ENCODE data around the gene ABT1.

ABT1 gene

GRCh38 chr6:26604026-26604425 is 7.3 kb downstream of the ABT1 start:
- Histone ChIP-seq H3K36me3 (ENCODE audit: insufficient read depth, low read length) (no peaks in the 10 kb centered on the region), H3K9ac (ENCODE audit: low read depth, low read length) (no peak overlapping the region), H3K9me3 (ENCODE audit: control insufficient read depth, insufficient read depth, low read length) (no peaks in the 10 kb centered on the region), H3K4me1 (ENCODE audit: insufficient read depth, low read length) (no peaks in the 10 kb centered on the region)

- no peaks in the 10 kb centered on the region for H3K36me3 ChIP-seq (ENCODE audit: insufficient read depth, low read length)
- H3K9ac ChIP-seq (ENCODE audit: low read depth, low read length), result no peak overlapping the region
- H3K4me1 ChIP-seq (ENCODE audit: insufficient read depth, low read length), result no peaks in the 10 kb centered on the region
- no peaks in the 10 kb centered on the region for H3K9me3 ChIP-seq (ENCODE audit: control insufficient read depth, insufficient read depth, low read length)
Observed at GRCh38 chr6:26604797-26605196, 8.0 kb downstream of the ABT1 start.

- Histone ChIP-seq H3K4me1 (ENCODE audit: insufficient read depth, low read length) (no peaks in the 10 kb centered on the region), H3K9me3 (ENCODE audit: control insufficient read depth, insufficient read depth, low read length) (no peaks in the 10 kb centered on the region), H3K9ac (ENCODE audit: low read depth, low read length) (no peak overlapping the region; the same call in 1 of the 2 replicates), H3K36me3 (ENCODE audit: insufficient read depth, low read length) (no peaks in the 10 kb centered on the region)
Observed at GRCh38 chr6:26607434-26608230, 10.9 kb downstream of the ABT1 start.

GRCh38 chr6:26609463-26609862 is 12.7 kb downstream of the ABT1 start:
- H3K9me3 ChIP-seq (ENCODE audit: control insufficient read depth, insufficient read depth, low read length), result no peaks in the 10 kb centered on the region
- no peaks in the 10 kb centered on the region for H3K4me1 ChIP-seq (ENCODE audit: insufficient read depth, low read length)
- no peaks in the 10 kb centered on the region for H3K36me3 ChIP-seq (ENCODE audit: insufficient read depth, low read length)
- H3K9ac ChIP-seq (ENCODE audit: low read depth, low read length), result no peak overlapping the region

GRCh38 chr6:26611599-26611998 is 14.8 kb downstream of the ABT1 start:
- Histone ChIP-seq H3K36me3 (ENCODE audit: insufficient read depth, low read length) (no peaks in the 10 kb centered on the region), H3K9ac (ENCODE audit: low read depth, low read length) (no peak overlapping the region), H3K4me1 (ENCODE audit: insufficient read depth, low read length) (no peaks in the 10 kb centered on the region), H3K9me3 (ENCODE audit: control insufficient read depth, insufficient read depth, low read length) (no peaks in the 10 kb centered on the region)

GRCh38 chr6:26613201-26613600 is 16.4 kb downstream of the ABT1 start:
- Histone ChIP-seq H3K9ac (ENCODE audit: low read depth, low read length) (peak overlapping the region; percentile 65; the same call in 1 of the 2 replicates), H3K36me3 (ENCODE audit: insufficient read depth, low read length) (no peaks in the 10 kb centered on the region), H3K4me1 (ENCODE audit: insufficient read depth, low read length) (no peaks in the 10 kb centered on the region), H3K9me3 (ENCODE audit: control insufficient read depth, insufficient read depth, low read length) (no peaks in the 10 kb centered on the region)

GRCh38 chr6:26613689-26614683 is 17.2 kb downstream of the ABT1 start:
- no peaks in the 10 kb centered on the region for H3K9me3 ChIP-seq (ENCODE audit: control insufficient read depth, insufficient read depth, low read length)
- H3K4me1 ChIP-seq (ENCODE audit: insufficient read depth, low read length), result no peaks in the 10 kb centered on the region
- H3K9ac ChIP-seq (ENCODE audit: low read depth, low read length), result peak overlapping the region; percentile 65
- H3K36me3 ChIP-seq (ENCODE audit: insufficient read depth, low read length), result no peaks in the 10 kb centered on the region

- Histone ChIP-seq H3K4me1 (ENCODE audit: insufficient read depth, low read length) (no peaks in the 10 kb centered on the region), H3K9ac (ENCODE audit: low read depth, low read length) (no peak overlapping the region), H3K9me3 (ENCODE audit: control insufficient read depth, insufficient read depth, low read length) (no peaks in the 10 kb centered on the region), H3K36me3 (ENCODE audit: insufficient read depth, low read length) (no peaks in the 10 kb centered on the region)
Observed at GRCh38 chr6:26623339-26623859, 26.6 kb downstream of the ABT1 start.

- Histone ChIP-seq H3K9ac (ENCODE audit: low read depth, low read length) (no peak overlapping the region), H3K36me3 (ENCODE audit: insufficient read depth, low read length) (no peaks in the 10 kb centered on the region), H3K4me1 (ENCODE audit: insufficient read depth, low read length) (no peaks in the 10 kb centered on the region), H3K9me3 (ENCODE audit: control insufficient read depth, insufficient read depth, low read length) (no peaks in the 10 kb centered on the region)
Observed at GRCh38 chr6:26624557-26624956, 27.8 kb downstream of the ABT1 start.

- Histone ChIP-seq H3K4me1 (ENCODE audit: insufficient read depth, low read length) (no peaks in the 10 kb centered on the region), H3K9me3 (ENCODE audit: control insufficient read depth, insufficient read depth, low read length) (no peaks in the 10 kb centered on the region)
Observed at GRCh38 chr6:26627843-26628242, 31.1 kb downstream of the ABT1 start.

GRCh38 chr6:26629359-26629758 is 32.6 kb downstream of the ABT1 start:
- no peak overlapping the region for H3K9ac ChIP-seq (ENCODE audit: low read depth, low read length)
- no peaks in the 10 kb centered on the region for H3K9me3 ChIP-seq (ENCODE audit: control insufficient read depth, insufficient read depth, low read length)
- H3K36me3 ChIP-seq (ENCODE audit: insufficient read depth, low read length), result no peaks in the 10 kb centered on the region
- no peaks in the 10 kb centered on the region for H3K4me1 ChIP-seq (ENCODE audit: insufficient read depth, low read length)

More at GRCh38 chr6:26627843-26628242, 31.1 kb downstream of the ABT1 start:
- H3K36me3 ChIP-seq (ENCODE audit: insufficient read depth, low read length), result no peaks in the 10 kb centered on the region
- H3K9ac ChIP-seq (ENCODE audit: low read depth, low read length), result no peak overlapping the region

GRCh38 chr6:26640806-26641205 is 44.1 kb downstream of the ABT1 start:
- Histone ChIP-seq H3K9me3 (ENCODE audit: control insufficient read depth, insufficient read depth, low read length) (peaks cover 16% of the 10 kb centered on the region), H3K9ac (ENCODE audit: low read depth, low read length) (no peak overlapping the region), H3K4me1 (ENCODE audit: insufficient read depth, low read length) (no peaks in the 10 kb centered on the region), H3K36me3 (ENCODE audit: insufficient read depth, low read length) (peaks cover 5% of the 10 kb centered on the region; the same call in 1 of the 2 replicates)

GRCh38 chr6:26646074-26646473 is 49.3 kb downstream of the ABT1 start:
- Histone ChIP-seq H3K9ac (ENCODE audit: low read depth, low read length) (no peak overlapping the region), H3K36me3 (ENCODE audit: insufficient read depth, low read length) (no peaks in the 10 kb centered on the region), H3K4me1 (ENCODE audit: insufficient read depth, low read length) (no peaks in the 10 kb centered on the region), H3K9me3 (ENCODE audit: control insufficient read depth, insufficient read depth, low read length) (peaks cover 4% of the 10 kb centered on the region; the same call in 1 of the 2 replicates)

All from ES-I3 (cell line).